DND-41 (cell line): ENCODE measurements around the gene ENAH.
A peak's percentile ranks its signal among the peaks of the same experiment; 100 is the strongest.

Experiments used
- ATAC-seq: fragments of 200-7000 bp; cut with Tn5 transposase; 3 replicates; pipeline ENCODE4 v1.9.1; 2021; ENCODE audit warnings: low read depth; ENCODE audit not compliant: insufficient read depth
- DNase-seq: peaks from one replicate; pipeline ENCODE4 v3.0.0-alpha.2; 2020
- H2AFZ ChIP-seq: 2 replicates; pipeline ENCODE4 v1.6.0; 2012; ENCODE audit warnings: low read depth, low read length
- H3K27ac ChIP-seq: 2 replicates; pipeline ENCODE4 v1.5.1; 2012; ENCODE audit warnings: low read length, inconsistent platforms
- H3K27me3 ChIP-seq: fragments of 200-600 bp; sonication (generic); 2 replicates; pipeline ENCODE4 v1.6.0; 2012; ENCODE audit warnings: low read length, mild to moderate bottlenecking, inconsistent platforms; ENCODE audit not compliant: insufficient read depth, poor library complexity
- H3K36me3 ChIP-seq: 2 replicates; pipeline ENCODE4 v1.5.1; 2012; ENCODE audit warnings: low read length, inconsistent platforms; ENCODE audit not compliant: insufficient read depth
- H3K4me1 ChIP-seq: 2 replicates; pipeline ENCODE4 v1.5.1; 2012; ENCODE audit warnings: mild to moderate bottlenecking, low read length; ENCODE audit not compliant: insufficient read depth
- H3K4me2 ChIP-seq: 2 replicates; pipeline ENCODE4 v1.6.0; 2012; ENCODE audit warnings: mild to moderate bottlenecking, moderate library complexity, low read length, inconsistent platforms; ENCODE audit not compliant: insufficient read depth
- H3K4me3 ChIP-seq, 2 experiments: fragments of 200-600 bp in 1 of 2; shearing (Covaris generic) in 1 of 2; 2 replicates each; pipeline ENCODE4 v1.5.1; 2012 to 2016; ENCODE audit warnings: inconsistent platforms in 2 of 2, low read length in 2 of 2, mild to moderate bottlenecking in 2 of 2, low read depth in 1 of 2, moderate library complexity in 1 of 2
- H3K79me2 ChIP-seq: 2 replicates; pipeline ENCODE4 v1.6.0; 2012; ENCODE audit warnings: low read length, inconsistent platforms; ENCODE audit not compliant: insufficient read depth
- H3K9ac ChIP-seq: 2 replicates; pipeline ENCODE4 v1.6.0; 2012; ENCODE audit warnings: low read depth, mild to moderate bottlenecking, inconsistent platforms, low read length, moderate library complexity
- H3K9me3 ChIP-seq: 2 replicates; pipeline ENCODE4 v1.5.1; 2012; ENCODE audit warnings: low read length, moderate library complexity, mild to moderate bottlenecking, inconsistent platforms; ENCODE audit not compliant: insufficient read depth, severe bottlenecking
- H4K20me1 ChIP-seq: 2 replicates; pipeline ENCODE4 v1.6.0; 2012; ENCODE audit warnings: low read length; ENCODE audit not compliant: insufficient read depth
- EZH2 ChIP-seq: IDR thresholded peaks from 3 replicates; pipeline ENCODE4 v1.6.1; 2012; ENCODE audit warnings: borderline replicate concordance, low read depth, mild to moderate bottlenecking, moderate library complexity, low read length, inconsistent platforms; ENCODE audit not compliant: severe bottlenecking
- TF ChIP-seq, protein P1 (sequence below): IDR thresholded peaks from 2 replicates; pipeline ENCODE4 v1.5.1; 2012; ENCODE audit warnings: borderline replicate concordance, low read length, moderate library complexity, mild to moderate bottlenecking; ENCODE audit not compliant: poor library complexity, severe bottlenecking; ENCODE audit errors: extremely low read depth

ENAH gene

DNA sequence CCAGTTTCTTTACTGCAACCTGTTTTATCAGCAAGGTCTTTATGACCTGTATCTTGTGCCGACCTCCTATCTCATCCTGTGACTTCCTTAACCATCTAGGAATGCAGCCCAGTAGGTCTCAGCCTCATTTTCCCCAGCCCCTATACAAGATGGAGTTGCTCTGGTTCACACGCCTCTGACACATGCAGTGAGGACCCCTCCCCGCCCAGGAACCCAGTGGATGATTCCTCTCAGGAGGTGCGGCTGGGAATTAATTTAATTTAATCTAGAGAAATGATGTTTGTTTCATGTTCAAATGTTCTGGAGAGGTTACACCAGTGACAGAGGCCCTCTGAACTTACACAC is 186.1 kb downstream of the ENAH start:
- DNase-seq = no peak
- H3K36me3 ChIP-seq = no peaks in the 10 kb centered on the region
- H3K79me2 ChIP-seq = no peaks in the 10 kb centered on the region
- peak overlapping the region; percentile 87 for H3K9ac ChIP-seq
- ATAC-seq = no peak
- no peaks in the 10 kb centered on the region for H3K9me3 ChIP-seq
- no peaks in the 10 kb centered on the region for H4K20me1 ChIP-seq
- H2AFZ ChIP-seq = peak overlapping the region; percentile 88
- H3K4me2 ChIP-seq = peak overlapping the region; percentile 83
- no peaks in the 10 kb centered on the region for H3K27me3 ChIP-seq
- H3K4me1 ChIP-seq = peaks cover 32% of the 10 kb centered on the region
- TF ChIP-seq EZH2 = no peak
- TF ChIP-seq, protein P1, sequence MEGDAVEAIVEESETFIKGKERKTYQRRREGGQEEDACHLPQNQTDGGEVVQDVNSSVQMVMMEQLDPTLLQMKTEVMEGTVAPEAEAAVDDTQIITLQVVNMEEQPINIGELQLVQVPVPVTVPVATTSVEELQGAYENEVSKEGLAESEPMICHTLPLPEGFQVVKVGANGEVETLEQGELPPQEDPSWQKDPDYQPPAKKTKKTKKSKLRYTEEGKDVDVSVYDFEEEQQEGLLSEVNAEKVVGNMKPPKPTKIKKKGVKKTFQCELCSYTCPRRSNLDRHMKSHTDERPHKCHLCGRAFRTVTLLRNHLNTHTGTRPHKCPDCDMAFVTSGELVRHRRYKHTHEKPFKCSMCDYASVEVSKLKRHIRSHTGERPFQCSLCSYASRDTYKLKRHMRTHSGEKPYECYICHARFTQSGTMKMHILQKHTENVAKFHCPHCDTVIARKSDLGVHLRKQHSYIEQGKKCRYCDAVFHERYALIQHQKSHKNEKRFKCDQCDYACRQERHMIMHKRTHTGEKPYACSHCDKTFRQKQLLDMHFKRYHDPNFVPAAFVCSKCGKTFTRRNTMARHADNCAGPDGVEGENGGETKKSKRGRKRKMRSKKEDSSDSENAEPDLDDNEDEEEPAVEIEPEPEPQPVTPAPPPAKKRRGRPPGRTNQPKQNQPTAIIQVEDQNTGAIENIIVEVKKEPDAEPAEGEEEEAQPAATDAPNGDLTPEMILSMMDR = no peak
- peak overlapping the region in 1 of 2 experiments; percentile 79; a peak in 2 of 4 replicates for H3K4me3 ChIP-seq
- peak overlapping the region; percentile 95 for H3K27ac ChIP-seq

DNA sequence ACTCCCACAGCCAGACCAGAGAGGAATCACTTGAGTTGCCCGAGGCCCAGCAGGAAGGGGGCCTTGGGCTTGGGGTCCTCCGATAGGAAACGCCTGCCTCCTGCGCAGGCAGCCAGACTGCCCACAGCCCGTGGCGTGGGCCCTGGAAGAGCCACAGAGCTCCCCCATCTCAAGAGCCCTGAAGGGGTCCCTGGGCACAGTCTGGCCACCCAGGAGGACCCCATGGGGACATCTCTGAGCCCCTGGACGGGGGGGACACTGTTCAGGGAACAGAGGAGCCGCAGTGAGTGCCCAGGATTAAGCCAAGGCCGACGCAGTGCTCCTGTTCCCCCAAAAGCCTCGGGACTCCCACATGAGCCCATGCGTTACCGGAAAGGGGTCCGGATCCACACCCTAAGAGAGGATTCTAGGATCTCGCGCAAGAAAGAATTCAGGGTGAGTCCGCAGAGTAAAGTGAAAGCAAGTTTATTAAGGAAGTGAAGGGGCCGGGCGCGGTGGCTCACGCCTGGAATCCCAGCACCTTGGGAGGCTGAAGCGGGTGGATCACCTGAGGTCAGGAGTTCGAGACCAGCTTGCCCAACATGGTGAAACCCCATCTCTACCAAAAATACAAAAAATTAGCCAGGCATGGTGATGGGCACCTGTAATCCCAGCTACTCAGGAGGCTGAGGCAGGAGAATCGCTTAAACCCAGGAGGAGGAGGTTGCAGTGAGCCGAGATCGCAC is 187.0 kb downstream of the ENAH start:
- Histone ChIP-seq H3K27me3 (no peaks in the 10 kb centered on the region), H2AFZ (peak overlapping the region; percentile 45; the same call in 1 of the 2 replicates), H3K9me3 (no peaks in the 10 kb centered on the region), H3K4me3 (no peak overlapping the region), H3K79me2 (no peaks in the 10 kb centered on the region), H3K27ac (peak overlapping the region; percentile 50; the same call in 1 of the 2 replicates), H3K36me3 (no peaks in the 10 kb centered on the region), H3K4me2 (no peak overlapping the region), H4K20me1 (no peaks in the 10 kb centered on the region), H3K9ac (0 out of 2 replicates have a peak overlapping the region, but pooled peaks have one; percentile 2), H3K4me1 (peaks cover 39% of the 10 kb centered on the region)
- DNase-seq (no peak), ATAC-seq (no peak)
- TF ChIP-seq EZH2 = no peak
- TF ChIP-seq, protein P1 = no peak

DNA sequence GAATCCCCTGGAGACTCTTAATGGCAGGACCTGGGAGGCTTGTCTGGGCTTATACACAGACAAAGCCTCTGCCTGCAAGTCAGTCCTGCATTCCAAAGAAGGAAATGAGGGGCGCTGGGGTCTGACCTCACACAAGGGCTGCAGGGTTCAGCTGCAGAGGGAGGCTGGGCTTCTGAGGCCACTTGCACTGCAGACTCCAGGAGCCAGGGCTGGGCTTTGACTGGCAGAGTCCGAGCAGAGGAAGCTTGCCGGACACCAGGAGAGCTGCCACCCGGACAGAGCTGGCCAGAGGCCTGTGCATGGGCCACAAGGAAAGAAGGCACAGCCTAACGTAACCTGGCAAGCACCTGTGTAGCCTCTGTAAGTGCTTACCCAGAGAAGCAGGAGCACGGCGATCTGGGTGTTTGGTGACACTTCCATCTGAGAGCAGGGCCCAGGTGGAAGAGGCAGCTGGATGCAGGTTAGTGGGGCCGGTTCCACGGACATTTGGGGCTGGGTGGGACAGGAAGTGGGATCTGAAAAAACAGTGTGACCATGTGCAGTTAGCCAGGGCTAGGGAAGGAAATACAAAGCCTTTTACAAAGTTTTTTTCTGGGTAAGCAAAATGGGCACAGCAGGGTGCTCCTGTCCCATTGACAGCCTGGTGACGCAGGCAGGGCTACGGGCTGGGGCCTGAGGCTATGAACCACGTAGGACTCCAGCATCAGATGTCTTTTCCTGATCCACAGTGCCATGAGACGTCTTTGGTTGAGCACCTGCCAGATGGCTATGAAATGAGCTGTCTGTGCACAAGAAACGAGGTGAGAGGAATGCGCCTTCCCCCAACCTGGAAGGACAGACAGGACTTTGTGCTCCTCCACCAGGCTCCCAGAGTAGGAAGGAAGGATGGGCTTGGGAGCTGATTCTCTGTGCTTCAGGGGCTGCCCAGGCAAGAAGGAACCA is 187.8 kb downstream of the ENAH start:
- H3K27ac ChIP-seq = peak overlapping the region; percentile 50; the same call in 1 of the 2 replicates
- H3K9me3 ChIP-seq = no peaks in the 10 kb centered on the region
- H3K36me3 ChIP-seq = no peaks in the 10 kb centered on the region
- DNase-seq (no peak), ATAC-seq (no peak)
- TF ChIP-seq, protein P1 = no peak
- H3K4me2 ChIP-seq = no peak overlapping the region
- 0 out of 2 replicates have a peak overlapping the region, but pooled peaks have one; percentile 6 for H3K9ac ChIP-seq
- H4K20me1 ChIP-seq = no peaks in the 10 kb centered on the region
- no peaks in the 10 kb centered on the region for H3K27me3 ChIP-seq
- H2AFZ ChIP-seq = no peak overlapping the region
- peaks cover 47% of the 10 kb centered on the region for H3K4me1 ChIP-seq
- H3K79me2 ChIP-seq = no peaks in the 10 kb centered on the region
- no peak overlapping the region for H3K4me3 ChIP-seq
